Skin of body (tissue), 2 donors: Measurements from ENCODE around the gene LARGE2. TPM values are rescaled to one million over a fixed set of nuclear protein-coding genes. Genes with fewer than 3 reads are reported as not detected.

Experiments used
- DNase-seq: peaks from one replicate; lab custom pipeline; 2025; lab: John Stamatoyannopoulos, UW
- total RNA-seq: library from RNA; depleted of rRNA; stranded (reverse); fragments of >200 nt; gene quantifications from one replicate; pipeline ENCODE4 v1.2.3, GENCODE V29; 2014

The LARGE2 gene
- total RNA-seq, 1 donor from 2014 or later = 6.8 TPM

GRCh38 chr11:45928535-45929215 is 6.2 kb downstream of the LARGE2 start:
- DNase-seq = no peak

DNA sequence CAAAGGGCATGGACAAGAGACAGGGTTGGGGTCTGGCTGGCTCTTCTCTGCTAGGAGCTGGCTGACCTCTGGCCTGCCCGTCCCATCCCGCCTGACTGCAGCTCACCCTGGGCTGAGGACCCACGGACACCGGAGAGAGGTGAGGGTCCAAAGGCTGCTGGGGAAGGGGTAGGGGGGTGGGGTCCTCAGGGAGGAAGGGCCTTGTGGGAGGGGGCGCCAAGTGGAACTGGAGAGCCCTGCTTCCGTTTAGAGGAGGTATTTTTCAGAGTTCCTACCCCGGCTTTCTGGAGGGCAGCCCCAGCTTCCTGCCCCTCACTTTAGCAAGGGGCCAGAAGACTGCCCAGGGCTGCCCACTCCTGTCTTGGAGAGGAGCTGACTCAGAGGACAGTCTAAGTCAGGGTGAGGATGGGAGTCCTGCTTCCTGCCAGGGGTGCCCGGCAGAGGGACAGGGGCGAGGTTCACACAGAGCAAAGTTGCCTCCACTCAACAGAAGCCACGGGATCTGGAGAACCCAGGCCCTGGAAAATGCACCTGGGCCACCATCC is 7.1 kb downstream of the LARGE2 start:
- DNase-seq = no peak

GRCh38 chr11:45930031-45930794 is 7.8 kb downstream of the LARGE2 start:
- DNase-seq = no peak

DNA sequence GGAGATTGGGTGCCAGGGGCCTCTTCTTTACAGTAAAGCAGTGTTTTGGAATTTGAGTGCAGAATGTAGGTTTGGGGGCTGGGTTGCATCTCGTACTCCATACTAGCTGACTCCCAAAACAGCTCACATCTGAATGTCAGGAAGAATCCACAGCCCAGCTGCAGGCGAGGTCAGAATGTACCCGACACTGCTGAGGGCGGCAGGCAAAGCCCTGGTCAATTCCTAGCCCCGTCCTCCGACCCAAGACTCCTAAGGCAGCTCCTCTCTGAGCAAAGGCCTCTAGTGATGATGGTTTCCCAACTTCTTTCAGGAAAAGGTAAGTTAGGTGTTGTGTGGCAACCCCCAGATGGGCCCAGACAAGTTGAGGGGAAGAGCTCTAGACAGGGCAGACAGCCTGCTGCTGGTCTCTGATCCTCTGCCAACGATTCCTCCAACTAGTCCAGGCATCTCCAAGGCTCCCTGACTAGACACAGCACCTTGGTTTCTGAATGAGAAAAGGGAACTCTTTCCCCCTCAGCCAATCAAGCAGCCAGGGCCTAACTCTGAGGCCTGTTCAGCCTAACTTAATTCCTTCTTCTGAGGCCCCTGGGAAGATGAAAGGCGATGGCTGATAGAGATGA is 8.6 kb downstream of the LARGE2 start:
- DNase-seq = peak; percentile 25

DNA sequence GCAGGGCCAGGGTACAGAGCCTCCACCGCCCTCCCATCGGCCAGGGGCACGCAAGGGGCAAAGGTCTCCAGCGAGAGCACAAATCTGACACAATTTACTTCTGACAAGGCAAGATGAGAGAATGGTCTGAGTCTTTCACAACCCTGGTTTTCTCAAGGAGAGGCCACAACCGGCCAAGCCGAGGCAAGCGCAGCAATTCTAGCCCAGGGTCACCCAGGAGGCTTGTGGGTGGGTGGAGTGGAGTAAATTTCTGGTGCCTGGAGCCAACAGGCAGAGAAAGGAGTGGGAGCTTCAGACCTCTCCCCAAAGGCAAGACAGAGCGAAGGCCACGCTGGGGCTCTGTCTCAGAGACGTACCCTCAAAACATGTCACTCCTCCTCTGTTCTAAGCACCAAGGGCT is 9.3 kb downstream of the LARGE2 start:
- DNase-seq = no peak

- no peak for DNase-seq
Observed at GRCh38 chr11:45932217-45932616, 9.8 kb downstream of the LARGE2 start.

DNA sequence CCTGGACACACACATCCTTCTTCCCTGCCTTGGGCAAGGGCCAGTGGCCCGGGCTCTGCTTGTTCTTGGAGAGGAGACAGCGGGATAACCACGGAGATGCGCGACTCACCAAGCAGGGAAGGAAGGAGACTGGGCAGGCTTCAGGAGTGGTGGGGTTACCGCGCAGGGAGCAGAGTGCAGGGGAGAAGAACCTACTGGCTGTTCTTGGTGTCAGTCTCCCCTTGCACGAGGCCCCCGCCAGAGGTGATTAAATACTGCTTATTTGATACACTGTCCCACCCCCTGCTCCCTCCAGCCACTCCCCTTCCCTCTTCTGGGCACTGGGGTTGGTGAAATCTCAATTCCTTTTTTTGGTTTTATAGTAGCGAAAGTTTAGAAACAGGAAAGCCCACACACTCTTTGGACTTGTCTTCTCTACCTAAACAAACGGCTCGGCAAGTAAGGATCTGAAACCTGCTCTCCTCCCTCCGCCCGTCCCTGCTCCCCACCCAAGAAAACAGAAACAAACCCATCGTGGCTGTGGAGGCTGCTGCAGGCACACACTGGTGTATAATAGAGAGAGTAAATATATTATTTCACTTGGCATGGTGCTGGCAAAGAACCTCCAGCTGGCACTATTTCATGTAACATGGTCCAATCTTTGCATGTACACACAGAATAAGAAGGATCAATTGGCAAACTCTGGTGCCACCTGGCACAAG is 10.8 kb downstream of the LARGE2 start:
- no peak for DNase-seq

GRCh38 chr11:45933846-45934579 is 11.6 kb downstream of the LARGE2 start:
- no peak for DNase-seq

- DNase-seq = no peak
Observed at GRCh38 chr11:45934580-45935318, 12.3 kb downstream of the LARGE2 start.

GRCh38 chr11:45935349-45936064 is 13.1 kb downstream of the LARGE2 start:
- DNase-seq = no peak

- no peak for DNase-seq
Observed at GRCh38 chr11:45936511-45937054, 14.1 kb downstream of the LARGE2 start.

GRCh38 chr11:45937916-45938315 is 15.5 kb downstream of the LARGE2 start:
- no peak for DNase-seq

GRCh38 chr11:45939836-45940235 is 17.4 kb downstream of the LARGE2 start:
- no peak for DNase-seq

GRCh38 chr11:45941285-45941684 is 18.8 kb downstream of the LARGE2 start:
- no peak for DNase-seq

DNA sequence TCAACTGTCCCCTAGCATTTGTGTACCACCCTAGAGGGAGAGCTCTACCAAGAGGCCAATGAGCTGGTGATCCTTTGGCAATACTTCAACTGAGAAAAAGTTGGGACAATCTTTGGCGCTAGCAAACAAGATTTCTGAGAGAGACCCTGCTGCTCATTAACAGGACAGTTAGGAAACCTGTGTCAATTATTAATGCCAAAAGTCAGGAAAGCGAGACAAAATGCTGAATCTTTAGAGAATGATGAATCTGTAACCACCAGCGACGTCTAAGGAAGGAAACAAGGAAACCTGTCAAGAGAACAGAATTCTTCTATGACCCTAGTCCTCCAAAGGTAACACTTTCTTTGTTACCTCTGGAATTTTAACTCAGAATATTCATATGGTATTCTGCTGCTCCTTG is 19.9 kb downstream of the LARGE2 start:
- DNase-seq = no peak

DNA sequence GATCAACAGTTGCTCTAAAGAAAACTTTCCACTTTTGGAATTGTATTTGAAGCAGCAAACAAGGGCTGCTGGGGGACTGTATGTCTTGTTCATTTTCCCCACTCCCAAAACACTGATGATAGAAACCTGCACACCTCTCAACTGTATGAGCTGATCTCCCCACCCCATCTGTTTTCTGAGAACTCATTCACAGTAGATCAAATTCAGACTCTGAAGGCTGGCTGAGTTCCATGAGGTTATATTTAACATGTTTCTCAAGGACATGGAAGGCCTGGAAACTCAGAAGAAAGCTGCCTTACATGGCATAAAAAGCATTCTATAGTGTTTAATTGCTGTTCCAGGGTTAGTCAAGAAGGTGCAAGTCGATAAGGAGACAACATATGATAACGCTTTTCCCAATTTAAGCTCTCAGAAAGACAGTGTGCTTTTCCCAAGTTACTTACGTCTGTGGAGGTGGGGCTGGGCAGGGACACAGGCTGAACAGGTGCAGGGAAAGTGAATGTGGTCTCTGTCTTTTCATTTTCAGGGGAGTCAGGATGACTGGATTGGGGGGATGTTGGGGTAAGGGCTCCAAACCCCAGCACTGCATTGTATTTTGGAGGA is 23.0 kb downstream of the LARGE2 start:
- peak; percentile 13 for DNase-seq

DNA sequence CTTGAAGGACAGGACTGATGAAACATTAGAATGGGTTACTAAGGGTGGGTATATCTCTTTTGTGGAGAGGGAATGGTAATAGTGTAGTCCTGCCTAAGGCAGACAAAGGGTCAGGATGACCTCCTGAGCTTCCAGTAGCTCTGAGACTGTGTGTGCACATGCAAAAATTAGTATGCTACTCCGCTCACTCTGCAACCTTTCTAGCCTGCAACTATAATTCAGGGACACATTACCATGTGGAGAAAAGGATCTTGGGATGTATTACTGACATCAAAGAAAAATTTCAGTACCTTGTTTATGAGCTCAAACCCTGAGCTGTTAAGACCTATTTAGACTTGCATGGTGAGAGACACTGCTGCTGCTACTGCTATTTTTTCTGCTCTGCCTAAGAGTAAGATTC is 25.4 kb downstream of the LARGE2 start:
- DNase-seq = no peak

DNA sequence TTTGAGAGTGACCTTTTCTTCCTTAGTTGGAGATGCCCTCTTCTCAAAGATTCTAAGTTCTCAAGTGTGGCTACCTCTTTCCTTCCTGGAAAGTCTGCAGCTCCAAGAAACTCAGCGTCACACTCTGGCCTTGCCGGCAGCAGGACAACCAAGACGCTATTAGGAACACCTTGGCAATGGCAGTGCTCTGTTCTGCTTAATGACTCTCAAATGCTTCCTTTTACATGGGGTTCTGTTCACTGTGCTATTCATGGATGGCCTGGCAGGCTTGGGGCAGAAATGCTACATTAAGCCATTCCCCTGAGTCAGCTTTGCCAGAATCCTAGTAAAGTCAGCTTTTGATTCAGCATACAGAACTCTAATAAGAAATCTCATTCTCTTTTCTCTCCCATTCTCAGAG is 25.9 kb downstream of the LARGE2 start:
- DNase-seq = no peak

DNA sequence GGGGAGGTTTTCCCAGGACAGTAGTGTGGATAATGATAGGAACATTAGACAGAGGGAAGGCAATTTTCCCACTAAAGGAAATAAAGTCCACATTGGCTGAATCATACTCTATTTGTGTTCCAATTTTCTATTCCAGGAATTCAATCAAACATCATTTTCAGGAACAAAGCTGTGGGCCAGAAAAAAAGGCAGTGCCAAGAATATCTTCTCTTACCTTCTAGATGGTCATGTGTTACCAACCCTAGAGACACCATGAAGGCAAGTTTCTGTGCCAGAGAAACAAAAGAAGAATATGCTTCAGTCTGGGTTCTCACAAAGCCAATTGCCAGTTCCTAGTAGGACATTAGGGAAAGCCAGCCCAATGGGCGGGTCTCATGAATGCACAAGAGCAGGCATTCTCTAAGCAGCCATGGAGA is 27.5 kb downstream of the LARGE2 start:
- no peak for DNase-seq
